ENCODE data around the gene CLPTM1L.
"Not testable (repeated sequence)": the region's sequence is repeated elsewhere in the genome, so short reads cannot be mapped to it uniquely, and the experiment has no call there.

DNA sequence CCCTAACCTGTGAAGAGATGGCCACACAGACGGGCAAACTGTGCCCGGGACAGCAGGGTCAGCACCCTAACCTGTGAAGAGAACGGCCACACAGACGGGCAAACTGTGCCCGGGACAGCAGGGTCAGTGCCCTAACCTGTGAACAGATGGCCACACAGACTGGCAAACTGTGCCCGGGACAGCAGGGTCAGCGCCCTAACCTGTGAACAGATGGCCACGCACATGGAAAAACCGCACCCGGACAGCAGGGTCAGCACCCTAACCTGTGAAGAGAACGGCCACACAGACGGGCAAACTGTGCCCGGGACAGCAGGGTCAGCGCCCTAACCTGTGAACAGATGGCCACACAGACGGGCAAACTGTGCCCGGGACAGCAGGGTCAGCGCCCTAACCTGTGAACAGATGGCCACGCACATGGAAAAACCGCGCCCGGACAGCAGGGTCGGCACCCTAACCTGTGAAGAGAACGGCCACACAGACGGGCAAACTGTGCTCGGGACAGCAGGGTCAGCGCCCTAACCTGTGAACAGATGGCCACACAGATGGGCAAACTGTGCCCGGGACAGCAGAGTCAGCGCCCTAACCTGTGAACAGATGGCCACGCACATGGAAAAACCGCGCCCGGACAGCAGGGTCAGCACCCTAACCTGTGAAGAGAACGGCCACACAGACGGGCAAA, 5.6 kb downstream of the CLPTM1L start:
- TF ChIP-seq, protein P1, sequence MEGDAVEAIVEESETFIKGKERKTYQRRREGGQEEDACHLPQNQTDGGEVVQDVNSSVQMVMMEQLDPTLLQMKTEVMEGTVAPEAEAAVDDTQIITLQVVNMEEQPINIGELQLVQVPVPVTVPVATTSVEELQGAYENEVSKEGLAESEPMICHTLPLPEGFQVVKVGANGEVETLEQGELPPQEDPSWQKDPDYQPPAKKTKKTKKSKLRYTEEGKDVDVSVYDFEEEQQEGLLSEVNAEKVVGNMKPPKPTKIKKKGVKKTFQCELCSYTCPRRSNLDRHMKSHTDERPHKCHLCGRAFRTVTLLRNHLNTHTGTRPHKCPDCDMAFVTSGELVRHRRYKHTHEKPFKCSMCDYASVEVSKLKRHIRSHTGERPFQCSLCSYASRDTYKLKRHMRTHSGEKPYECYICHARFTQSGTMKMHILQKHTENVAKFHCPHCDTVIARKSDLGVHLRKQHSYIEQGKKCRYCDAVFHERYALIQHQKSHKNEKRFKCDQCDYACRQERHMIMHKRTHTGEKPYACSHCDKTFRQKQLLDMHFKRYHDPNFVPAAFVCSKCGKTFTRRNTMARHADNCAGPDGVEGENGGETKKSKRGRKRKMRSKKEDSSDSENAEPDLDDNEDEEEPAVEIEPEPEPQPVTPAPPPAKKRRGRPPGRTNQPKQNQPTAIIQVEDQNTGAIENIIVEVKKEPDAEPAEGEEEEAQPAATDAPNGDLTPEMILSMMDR (conservative IDR thresholded peaks at IDR 0.05; ENCODE audit: low read length), result not testable (repeated sequence)
- not testable (repeated sequence) for TF ChIP-seq EZH2phosphoT487 (IDR thresholded peaks at IDR 0.05; ENCODE audit: borderline replicate concordance)

All from Loucy (cell line).